ENCODE data around the gene GPR15LG.
"Not testable (repeated sequence)": the region's sequence is repeated elsewhere in the genome, so short reads cannot be mapped to it uniquely, and the experiment has no call there.

GPR15LG gene

DNA sequence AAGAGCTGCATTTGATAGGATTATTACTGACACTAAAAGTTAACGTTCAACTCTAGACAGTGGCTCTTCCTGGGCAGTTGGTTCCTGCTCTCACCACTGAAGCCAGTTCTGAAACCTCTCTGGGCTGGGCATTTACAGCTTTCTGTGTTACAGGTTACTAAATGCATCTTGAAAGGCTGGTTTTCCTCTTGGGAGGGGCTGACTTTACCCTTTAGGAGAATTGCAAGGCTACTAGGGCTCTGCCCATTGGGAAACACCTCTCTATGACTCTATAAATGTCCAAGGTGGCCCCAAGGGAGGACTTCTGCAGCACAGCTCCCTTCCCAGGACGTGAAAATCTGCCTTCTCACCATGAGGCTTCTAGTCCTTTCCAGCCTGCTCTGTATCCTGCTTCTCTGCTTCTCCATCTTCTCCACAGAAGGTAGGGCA is at the start of gene GPR15LG:
TSS of gene GPR15LG (plus strand) at position 301 of the 429 bp plus-strand sequence. CDS start at position 352, 51 bp downstream.
- DNase-seq, result no peak

DNA sequence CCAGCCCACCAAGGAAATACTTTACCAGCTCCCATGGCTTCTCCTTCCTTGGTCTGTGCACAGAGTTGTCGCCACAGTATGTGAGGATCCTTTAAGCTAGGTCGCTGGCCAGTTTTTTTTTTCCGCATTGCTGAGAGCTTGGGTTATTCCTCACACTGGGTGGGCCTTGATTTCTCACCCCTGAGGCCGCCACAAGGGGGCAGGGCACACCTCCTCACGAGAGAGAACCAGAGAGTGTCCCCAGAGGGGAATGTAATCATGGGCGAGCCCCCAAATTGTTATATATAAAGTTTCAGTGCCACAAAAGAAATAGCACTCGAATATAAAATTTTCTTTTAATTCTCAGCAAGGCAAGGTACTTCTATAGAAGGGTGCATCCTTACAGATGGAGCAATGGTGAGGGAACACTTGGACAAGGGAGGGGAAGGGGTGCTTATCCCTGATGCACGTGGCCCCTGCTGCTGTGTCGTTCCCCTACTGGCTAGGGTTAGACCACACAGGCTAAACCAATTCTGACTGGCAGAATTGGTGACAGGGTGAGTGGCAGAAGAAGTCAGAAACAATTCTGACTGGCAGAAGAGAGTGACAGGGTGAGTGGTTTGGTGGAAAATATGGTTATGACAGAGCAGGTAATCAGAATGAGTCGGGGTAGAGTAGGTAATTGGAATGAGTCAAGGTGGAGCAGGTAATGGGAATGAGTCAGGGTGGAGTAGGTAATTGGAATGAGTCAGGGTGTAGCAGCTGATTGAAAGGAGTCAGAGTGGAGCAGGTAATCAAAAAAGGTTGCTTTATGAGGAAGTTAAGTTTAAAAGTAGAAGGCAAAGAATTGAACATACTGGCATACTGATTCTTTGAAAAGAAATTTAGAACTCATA is 47.5 kb upstream of the GPR15LG start:
- DNase-seq, result not testable (repeated sequence)

DNA sequence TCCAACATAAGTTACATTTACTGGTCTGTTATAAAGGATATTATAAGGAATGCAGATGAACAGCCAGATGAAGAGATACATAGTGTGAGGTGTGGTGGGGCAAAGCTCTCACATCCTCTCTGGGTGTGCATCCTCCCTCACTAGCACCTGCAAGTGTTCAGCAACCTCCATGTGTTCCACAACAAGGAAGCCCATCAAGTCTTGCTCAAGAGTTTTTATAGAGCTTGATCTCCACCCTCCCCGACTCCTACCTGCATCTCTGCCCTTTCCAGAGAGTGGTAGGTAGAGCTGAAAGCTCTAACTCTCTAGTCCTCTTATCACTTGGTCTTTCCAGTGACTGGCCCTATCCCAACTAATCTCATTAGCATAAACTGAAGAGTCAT is 46.8 kb upstream of the GPR15LG start:
- DNase-seq, result no peak

DNA sequence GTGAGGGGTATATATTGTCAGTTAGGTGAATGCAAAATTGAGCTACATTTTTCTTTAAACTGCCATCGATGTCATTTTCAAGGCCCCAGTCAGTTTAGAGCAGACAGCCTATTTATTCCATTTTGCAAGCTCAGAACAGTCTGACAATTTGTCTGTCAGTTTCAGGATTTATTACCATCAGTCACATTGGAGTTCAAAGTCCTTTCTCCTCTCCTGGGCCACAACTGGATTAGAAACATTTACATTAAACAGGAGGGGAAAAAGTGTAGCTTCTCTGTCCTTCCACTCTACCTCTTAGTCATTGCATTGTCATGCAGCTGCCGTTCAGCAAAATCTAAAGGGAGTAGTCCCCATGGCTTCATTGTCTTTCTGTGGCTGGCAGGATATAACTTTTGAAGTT is 37.8 kb upstream of the GPR15LG start:
- DNase-seq, result no peak

GRCh38 chr10:84137811-84138210 is 35.8 kb upstream of the GPR15LG start:
- no peak for DNase-seq

GRCh38 chr10:84138478-84139125 is 35.0 kb upstream of the GPR15LG start:
- peak; percentile 37 for DNase-seq

GRCh38 chr10:84139126-84140035 is 34.2 kb upstream of the GPR15LG start, which contains the start of gene GHITM:
Gene GHITM, plus strand, starts transcription at chr10:84139509. Its CDS starts 1,992 bp downstream, at chr10:84141501.
- peak; percentile 100 for DNase-seq

DNA sequence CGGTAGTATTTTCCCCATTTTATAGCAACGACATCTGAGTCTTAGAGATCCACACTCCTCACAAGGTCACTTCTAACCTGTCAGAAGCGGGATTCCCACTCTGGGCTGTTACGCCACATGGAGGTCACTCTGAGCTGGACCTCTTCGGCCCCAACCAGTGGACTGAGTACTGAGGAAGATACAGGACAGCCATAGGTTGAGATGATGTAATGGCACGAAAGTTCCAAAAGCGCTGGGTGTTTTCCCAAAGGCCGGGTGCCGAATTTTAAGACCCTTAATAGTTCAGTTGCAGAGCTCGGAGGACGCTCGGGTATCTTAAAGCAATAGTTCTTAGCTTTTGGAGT is 33.6 kb upstream of the GPR15LG start:
- DNase-seq, result no peak

DNA sequence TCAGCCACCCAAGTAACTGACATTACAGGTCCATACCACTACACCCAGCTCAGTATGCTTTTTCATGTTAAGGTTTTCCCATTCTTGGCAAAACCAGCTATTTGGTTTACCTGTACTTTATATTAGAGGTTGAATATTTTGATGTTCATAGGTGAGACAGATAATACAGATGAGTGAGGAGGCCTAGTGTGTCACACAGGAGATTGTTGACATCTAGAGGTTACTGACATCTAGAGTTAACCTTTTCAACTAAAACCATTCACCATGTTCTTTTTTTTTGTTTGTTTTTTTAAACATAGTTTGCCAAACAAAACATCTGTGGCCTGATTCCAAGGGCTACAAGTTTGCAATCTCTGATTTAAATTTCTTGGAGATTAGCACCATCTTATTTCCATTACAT is 26.3 kb upstream of the GPR15LG start:
- DNase-seq, result no peak

- DNase-seq, result not testable (repeated sequence)
Measured at GRCh38 chr10:84148006-84148597, 25.5 kb upstream of the GPR15LG start.

- no peak for DNase-seq
Measured at GRCh38 chr10:84149854-84150253, 23.7 kb upstream of the GPR15LG start.

DNA sequence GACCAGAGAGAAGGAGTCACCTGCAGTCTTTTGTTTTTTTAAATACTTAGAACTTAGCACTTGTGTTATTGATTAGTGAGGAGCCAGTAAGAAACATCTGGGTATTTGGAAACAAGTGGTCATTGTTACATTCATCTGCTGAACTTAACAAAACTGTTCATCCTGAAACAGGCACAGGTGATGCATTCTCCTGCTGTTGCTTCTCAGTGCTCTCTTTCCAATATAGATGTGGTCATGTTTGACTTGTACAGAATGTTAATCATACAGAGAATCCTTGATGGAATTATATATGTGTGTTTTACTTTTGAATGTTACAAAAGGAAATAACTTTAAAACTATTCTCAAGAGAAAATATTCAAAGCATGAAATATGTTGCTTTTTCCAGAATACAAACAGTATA is 20.8 kb upstream of the GPR15LG start:
- DNase-seq, result no peak

- DNase-seq, result no peak
Measured at GRCh38 chr10:84155521-84155920, 18.1 kb upstream of the GPR15LG start.

GRCh38 chr10:84156009-84156408 is 17.6 kb upstream of the GPR15LG start:
- DNase-seq, result no peak

DNA sequence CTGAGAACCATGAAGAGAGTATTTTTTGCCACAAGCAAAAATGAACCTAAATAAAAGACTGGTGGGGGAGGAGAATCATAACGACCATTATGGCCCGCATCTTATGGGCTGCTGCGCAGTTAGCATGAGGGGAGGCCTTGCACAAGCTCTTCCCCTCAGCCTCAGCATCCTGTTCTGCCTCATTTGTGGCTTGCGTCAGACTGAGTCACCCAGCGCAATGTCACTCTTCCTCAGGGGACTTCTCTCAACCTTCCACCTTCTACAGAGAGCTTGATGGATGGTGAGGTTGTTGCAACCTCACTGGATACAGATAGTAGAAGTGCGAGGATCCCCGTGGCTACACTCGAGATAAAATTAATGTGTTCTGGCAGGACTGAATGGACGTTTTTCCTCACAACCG is 16.8 kb upstream of the GPR15LG start:
- no peak for DNase-seq

- DNase-seq, result no peak
Measured at GRCh38 chr10:84158061-84158460, 15.5 kb upstream of the GPR15LG start.

- DNase-seq, result no peak
Measured at GRCh38 chr10:84158550-84158949, 15.1 kb upstream of the GPR15LG start.

DNA sequence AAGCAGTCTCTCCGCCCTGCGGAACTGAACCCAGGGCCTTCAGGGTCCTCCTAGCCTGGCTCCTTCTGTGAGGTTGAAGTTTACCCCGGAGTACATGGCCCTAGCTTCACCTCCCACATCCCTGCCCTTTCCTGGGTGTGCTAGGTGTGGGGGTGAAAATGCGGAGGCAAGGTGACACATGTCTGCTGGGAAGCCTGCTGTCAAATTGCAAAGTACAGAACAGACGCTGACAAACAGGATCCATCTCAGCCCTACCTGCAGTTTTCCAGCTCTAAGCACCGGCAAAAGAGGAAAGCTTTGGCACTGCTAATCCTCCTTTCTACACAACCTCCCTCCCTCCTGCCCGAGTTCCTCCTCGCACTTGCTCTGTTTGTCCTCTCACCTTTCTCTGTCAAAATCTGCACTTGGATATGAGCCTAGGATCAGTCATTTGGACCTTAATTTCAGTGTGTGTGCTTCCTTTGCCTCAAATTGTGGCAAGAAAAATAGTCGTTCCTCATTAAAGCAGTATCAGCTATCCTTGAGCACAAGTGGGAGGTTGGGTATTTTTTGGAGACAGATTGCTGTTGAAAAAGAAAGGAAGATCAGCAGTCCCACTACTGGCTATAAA is 14.4 kb upstream of the GPR15LG start:
- no peak for DNase-seq

- no peak for DNase-seq
Measured at GRCh38 chr10:84160663-84161362, 12.8 kb upstream of the GPR15LG start.

DNA sequence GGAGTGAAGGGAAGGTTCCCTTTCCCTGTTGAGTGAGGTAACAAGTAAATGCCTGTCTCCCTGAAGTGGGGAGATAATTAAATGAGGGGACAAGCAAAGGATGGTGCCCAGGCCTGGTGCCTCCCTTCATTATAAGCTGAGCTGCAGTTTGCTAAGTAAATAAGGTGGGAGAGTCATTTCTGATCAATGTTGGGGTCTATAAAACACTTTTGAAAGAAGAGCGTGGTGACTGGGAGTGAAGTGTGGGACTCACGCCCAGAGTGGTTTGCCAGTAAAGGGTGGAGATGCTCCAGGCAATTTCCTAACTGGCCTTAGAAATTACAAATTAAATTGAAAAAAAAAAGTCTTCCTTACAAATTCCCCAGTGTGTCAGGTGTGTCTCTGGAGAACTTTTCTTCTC is 9.6 kb upstream of the GPR15LG start:
- DNase-seq, result no peak

DNA sequence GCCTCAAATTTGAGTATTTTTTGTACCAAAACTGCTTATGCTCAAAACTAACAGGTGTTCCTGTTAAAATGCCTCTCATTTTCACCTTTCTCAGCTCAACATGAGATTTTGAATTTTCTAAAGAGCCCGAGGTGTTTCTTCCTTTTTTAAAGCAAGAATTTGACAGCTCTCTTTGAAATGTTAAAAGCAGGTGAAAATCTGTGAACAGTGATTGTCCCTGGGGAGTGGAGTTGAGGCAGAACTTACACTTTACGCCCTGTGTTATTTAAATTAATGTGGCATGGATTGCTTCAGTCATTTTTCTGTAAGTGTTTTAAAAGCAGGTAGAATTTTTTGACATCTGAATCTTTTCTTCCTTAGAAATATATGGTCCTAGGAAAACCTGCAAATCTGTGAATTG is 9.2 kb upstream of the GPR15LG start:
- no peak for DNase-seq

Measured in activated CD4-positive, alpha-beta T cell treated with anti-CD3 and anti-CD28 coated beads, Interleukin-2, amount 50 U/mL, for 1 hour (primary cell).